HepG2 (cell line): Measurements from ENCODE around the gene SEC24D. TPM values are rescaled to one million over a fixed set of nuclear protein-coding genes. Genes with fewer than 3 reads are reported as not detected.

Experiments used
- AFF4 ChIP-seq: sonication (generic); formaldehyde crosslinking; IDR thresholded peaks from 2 replicates; pipeline ENCODE4 v1.4.0; 2020; ENCODE audit warnings: missing genetic modification reagents
- CENPT ChIP-seq: sonication (generic); formaldehyde crosslinking; IDR thresholded peaks from 2 replicates; pipeline ENCODE4 v1.8.0; 2022; ENCODE audit warnings: low read depth, mild to moderate bottlenecking, moderate library complexity, missing genetic modification reagents
- GLMP ChIP-seq: sonication (generic); formaldehyde crosslinking; IDR thresholded peaks from 2 replicates; pipeline ENCODE4 v1.9.0; 2021; ENCODE audit warnings: missing genetic modification reagents, mild to moderate bottlenecking, borderline replicate concordance
- GRHL1 ChIP-seq: sonication (generic); formaldehyde crosslinking; conservative IDR thresholded peaks from 2 replicates; pipeline ENCODE4 v1.8.0; 2022; ENCODE audit warnings: missing genetic modification reagents
- MEIS2 ChIP-seq: sonication (generic); formaldehyde crosslinking; IDR thresholded peaks from 2 replicates; pipeline ENCODE4 v1.9.0; 2021; ENCODE audit warnings: mild to moderate bottlenecking, missing genetic modification reagents
- NR2F2 ChIP-seq: IDR thresholded peaks from 2 replicates; pipeline ENCODE4 v1.6.1; 2012; ENCODE audit warnings: low read depth, inconsistent platforms, borderline replicate concordance
- PHF20 ChIP-seq: sonication (generic); formaldehyde crosslinking; IDR thresholded peaks from 2 replicates; pipeline ENCODE4 v1.5.0; 2020; ENCODE audit warnings: mild to moderate bottlenecking, missing genetic modification reagents
- SP1 ChIP-seq, 2 experiments: fragments of 450-650 bp in 1 of 2; sonication (generic) in 1 of 2; formaldehyde crosslinking in 1 of 2; IDR thresholded peaks; 2 replicates each; pipeline versions ENCODE4 v1.4.0 to v1.6.1; 2016 to 2020; ENCODE audit warnings: missing genetic modification reagents in 1 of 2
- TFDP2 ChIP-seq: sonication (generic); formaldehyde crosslinking; IDR thresholded peaks from 2 replicates; pipeline ENCODE4 v1.4.0; 2020; ENCODE audit warnings: missing genetic modification reagents
- ZBTB46 ChIP-seq: sonication (generic); formaldehyde crosslinking; IDR thresholded peaks from 2 replicates; pipeline ENCODE4 v1.4.0; 2020; ENCODE audit warnings: mild to moderate bottlenecking, missing genetic modification reagents, borderline replicate concordance
- ZNF224 ChIP-seq: sonication (generic); formaldehyde crosslinking; IDR thresholded peaks from 2 replicates; pipeline ENCODE4 v1.5.0; 2020; ENCODE audit warnings: mild to moderate bottlenecking, missing genetic modification reagents
- ZNF337 ChIP-seq: sonication (generic); formaldehyde crosslinking; IDR thresholded peaks from 2 replicates; pipeline ENCODE4 v1.5.1; 2020; ENCODE audit warnings: missing genetic modification reagents, low read depth, mild to moderate bottlenecking, borderline replicate concordance
- ZNF629 ChIP-seq: sonication (generic); formaldehyde crosslinking; conservative IDR thresholded peaks from 2 replicates; pipeline ENCODE4 v1.5.0; 2020; ENCODE audit warnings: missing genetic modification reagents
- ZNF724P ChIP-seq: sonication (generic); formaldehyde crosslinking; IDR thresholded peaks from 2 replicates; pipeline ENCODE4 v1.8.0; 2022; ENCODE audit warnings: missing genetic modification reagents, borderline replicate concordance
- ZNF768 ChIP-seq: sonication (generic); formaldehyde crosslinking; IDR thresholded peaks from 2 replicates; pipeline ENCODE4 v1.4.0; 2020; ENCODE audit warnings: missing genetic modification reagents
- ZZZ3 ChIP-seq: sonication (generic); formaldehyde crosslinking; IDR thresholded peaks from 2 replicates; pipeline ENCODE4 v1.4.0; 2020; ENCODE audit warnings: missing genetic modification reagents, mild to moderate bottlenecking, borderline replicate concordance
- polyA plus RNA-seq, 8 experiments: library from polyadenylated mRNA; depleted of rRNA in 3 of 8; stranded (reverse) in 7 of 8; unstranded in 1 of 8; fragments of >200 nt; fragmentation: Illumina TruSeq in 4 of 8; extraction: Trizol in 4 of 8; gene quantifications; 2 replicates each; pipeline versions ENCODE4 v1.2.1 to v1.2.3, GENCODE V29; 2011 to 2016; ENCODE audit warnings: low read depth in 4 of 8, missing spikeins in 1 of 8, mixed read lengths in 1 of 8; ENCODE audit not compliant: insufficient read depth in 1 of 8
- total RNA-seq, 5 experiments: library from RNA; depleted of rRNA; stranded (reverse); fragments of >200 nt; fragmentation: Illumina TruSeq; extraction: Trizol; gene quantifications; 2 replicates each; pipeline ENCODE4 v1.2.3, GENCODE V29; 2016; ENCODE audit warnings: low read depth in 1 of 5

SEC24D gene
- total and polyA plus RNA-seq, 2 of the 13 experiments (the other 11 are each of a cell fraction or from before 2014, with no cell fraction given), result 30.0 to 51.1 TPM

- TF ChIP-seq NR2F2 (peak; percentile 31; the same call in 1 of the 2 replicates), MEIS2 (CRISPR knock-in tag) (peak; percentile 93), ZNF768 (CRISPR knock-in tag) (no peak), GRHL1 (CRISPR knock-in tag) (no peak), ZNF224 (CRISPR knock-in tag) (no peak), ZZZ3 (CRISPR knock-in tag) (no peak), CENPT (CRISPR knock-in tag) (no peak), GLMP (CRISPR knock-in tag) (no peak), PHF20 (CRISPR knock-in tag) (peak; percentile 96), ZNF337 (CRISPR knock-in tag) (peak; percentile 54; the same call in 1 of the 2 replicates), ZBTB46 (CRISPR knock-in tag) (no peak), SP1 (IDR thresholded peaks at IDR 0.05) (no peak), SP1 (CRISPR knock-in tag; IDR thresholded peaks at IDR 0.05) (peak; percentile 37; the same call in 1 of the 2 replicates), TFDP2 (0 out of 2 replicates have a peak, but pooled peaks have one; percentile 41), ZNF629 (CRISPR knock-in tag) (peak; percentile 100), ZNF724P (CRISPR knock-in tag) (no peak), AFF4 (CRISPR knock-in tag) (no peak)
Observed at GRCh38 chr4:118684873-118685811, 150.8 kb downstream of the SEC24D start, which contains the start of gene METTL14 (continued).
